Cortex of kidney (tissue), 1 donor: Measurements from ENCODE around the gene ERP44.
"Not testable (repeated sequence)": the region's sequence is repeated elsewhere in the genome, so short reads cannot be mapped to it uniquely, and the experiment has no call there.

Experiments used
- DNase-seq: peaks from one replicate; lab custom pipeline; 2025; lab: John Stamatoyannopoulos, UW

The ERP44 gene

GRCh38 chr9:100100146-100100667, 1.4 kb upstream of the ERP44 start:
- DNase-seq: no peak

- DNase-seq: no peak
These were observed 882 bp upstream of the ERP44 start for GRCh38 chr9:100099722-100100042.

- no peak for DNase-seq
These were observed 534 bp downstream of the ERP44 start for GRCh38 chr9:100098046-100098886.

GRCh38 chr9:100096378-100096916, 2.4 kb downstream of the ERP44 start:
- no peak for DNase-seq

- not testable (repeated sequence) for DNase-seq
These were observed 4.4 kb downstream of the ERP44 start for GRCh38 chr9:100094411-100094810.

- DNase-seq: no peak
These were observed 6.7 kb downstream of the ERP44 start for GRCh38 chr9:100092066-100092465.

GRCh38 chr9:100091650-100092049, 7.2 kb downstream of the ERP44 start:
- no peak for DNase-seq

GRCh38 chr9:100090880-100091279, 7.9 kb downstream of the ERP44 start:
- no peak for DNase-seq

GRCh38 chr9:100088202-100088601, 10.6 kb downstream of the ERP44 start:
- no peak for DNase-seq

GRCh38 chr9:100087218-100087617, 11.6 kb downstream of the ERP44 start:
- no peak for DNase-seq

- DNase-seq: no peak
These were observed 12.6 kb downstream of the ERP44 start for GRCh38 chr9:100086097-100086635.

- DNase-seq: no peak
These were observed 14.1 kb downstream of the ERP44 start for GRCh38 chr9:100084734-100085133.

- DNase-seq: no peak
These were observed 14.7 kb downstream of the ERP44 start for GRCh38 chr9:100084128-100084453.

GRCh38 chr9:100083448-100084127, 15.2 kb downstream of the ERP44 start:
- no peak for DNase-seq

- no peak for DNase-seq
These were observed 16.0 kb downstream of the ERP44 start for GRCh38 chr9:100082782-100083181.

GRCh38 chr9:100076256-100076655, 22.5 kb downstream of the ERP44 start:
- DNase-seq: not testable (repeated sequence)

GRCh38 chr9:100074989-100075388, 23.8 kb downstream of the ERP44 start:
- no peak for DNase-seq

- no peak for DNase-seq
These were observed 24.7 kb downstream of the ERP44 start for GRCh38 chr9:100074093-100074492.

- DNase-seq: no peak
These were observed 26.0 kb downstream of the ERP44 start for GRCh38 chr9:100072805-100073204.

GRCh38 chr9:100071271-100071670, 27.5 kb downstream of the ERP44 start:
- DNase-seq: no peak

- DNase-seq: no peak
These were observed 28.4 kb downstream of the ERP44 start for GRCh38 chr9:100070104-100071041.

GRCh38 chr9:100069068-100069467, 29.7 kb downstream of the ERP44 start:
- DNase-seq: not testable (repeated sequence)
